M059J (cell line): ENCODE data around the gene FIS1. TPM values are rescaled to one million over a fixed set of nuclear protein-coding genes. Genes with fewer than 3 reads are reported as not detected.

Experiments used
- DNase-seq: peaks from one replicate; pipeline ENCODE4 v3.0.0-alpha.2; 2012; ENCODE audit warnings: low read depth
- total RNA-seq: library from RNA; depleted of rRNA; stranded (reverse); fragments of >200 nt; shearing (Covaris generic); gene quantifications from 2 replicates; pipeline ENCODE4 v1.2.3, GENCODE V29; 2014

Gene FIS1
- total RNA-seq, 1 experiment from 2014 or later, result 146 TPM

DNA sequence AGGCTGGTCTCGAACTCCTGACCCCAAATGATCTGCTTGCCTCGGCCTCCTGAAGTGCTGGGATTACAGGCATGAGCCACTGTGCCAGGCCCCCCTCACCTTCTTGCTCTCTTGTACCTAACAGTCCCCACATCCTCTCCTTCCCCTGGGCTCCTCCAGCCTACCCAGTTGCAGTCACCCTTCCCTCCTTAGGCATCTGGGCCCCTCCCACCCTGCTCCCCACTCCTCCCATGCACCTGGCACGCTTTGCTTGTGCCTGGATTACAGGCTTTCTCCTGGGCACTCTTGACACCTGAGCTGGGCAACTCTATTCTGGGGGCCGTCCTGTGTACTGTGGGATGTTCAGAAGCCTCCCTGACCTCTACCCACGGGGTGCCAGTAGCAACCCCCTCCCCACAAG is 10.2 kb downstream of the FIS1 start:
- DNase-seq, result no peak

DNA sequence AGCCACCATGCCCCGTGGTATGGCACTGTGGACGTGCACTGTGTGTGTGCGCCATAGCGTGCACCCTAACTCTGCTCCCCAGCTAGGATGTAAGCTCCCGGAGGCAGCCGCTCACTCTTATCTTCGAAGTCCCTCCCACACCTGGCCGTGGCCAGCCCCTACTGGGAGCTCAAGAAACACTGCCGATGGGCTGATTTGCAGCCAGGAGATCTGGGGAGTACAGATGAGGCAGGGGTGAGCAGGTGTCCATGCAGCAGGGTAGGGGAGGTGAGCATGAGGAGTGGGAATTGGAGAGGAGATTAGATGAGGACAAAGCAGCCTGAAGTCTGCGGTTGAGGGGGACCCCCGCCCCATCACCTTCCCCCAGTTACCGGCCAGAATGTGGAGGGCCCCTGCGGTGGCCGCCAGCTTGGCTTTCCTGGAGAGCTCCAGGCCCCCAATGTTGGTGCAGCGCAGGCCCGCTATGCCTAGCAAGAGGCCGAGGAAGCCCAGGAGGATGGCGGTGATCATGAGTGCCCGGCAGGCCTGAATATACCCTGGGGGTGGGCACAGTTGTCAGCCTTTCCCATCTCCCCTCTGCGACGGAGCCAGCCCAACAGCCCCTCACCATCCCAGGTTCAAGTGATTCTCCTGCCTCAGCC is 10.9 kb downstream of the FIS1 start:
- no peak for DNase-seq

DNA sequence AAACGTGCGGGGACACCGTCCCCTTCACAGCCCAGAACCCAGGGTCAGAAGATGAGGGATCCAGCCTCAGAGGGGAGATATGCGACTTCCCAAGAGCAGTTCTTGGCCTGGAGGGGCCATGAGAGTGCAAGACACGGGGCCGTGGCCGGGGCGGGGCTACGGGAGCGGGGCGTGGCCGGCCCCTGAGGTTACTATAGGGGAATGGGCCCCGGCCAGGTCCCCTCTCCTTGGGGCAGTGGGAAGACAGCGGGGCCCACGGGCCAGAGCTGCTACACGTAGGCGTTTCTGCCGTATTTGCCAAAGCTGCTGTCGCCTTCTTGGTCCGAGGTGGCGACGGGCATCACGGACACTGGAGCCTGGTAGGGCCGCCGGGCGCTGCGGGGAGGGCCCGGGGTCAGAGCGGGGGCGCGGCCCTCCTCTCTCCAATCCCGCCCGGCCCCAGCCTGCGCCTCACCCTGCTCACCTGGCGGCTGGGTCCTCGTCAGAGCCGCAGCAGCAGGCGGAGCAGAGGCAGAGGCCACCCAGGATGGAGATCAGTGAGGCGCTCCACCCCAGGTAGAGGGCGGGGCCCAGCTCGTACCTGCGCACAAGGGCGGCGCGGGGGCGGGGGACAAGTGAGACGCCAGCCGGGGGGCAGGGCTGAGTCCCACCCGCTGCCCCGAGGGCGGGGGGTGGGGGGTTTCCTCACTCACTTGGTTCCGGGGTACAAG is 12.6 kb downstream of the FIS1 start:
- no peak for DNase-seq

DNA sequence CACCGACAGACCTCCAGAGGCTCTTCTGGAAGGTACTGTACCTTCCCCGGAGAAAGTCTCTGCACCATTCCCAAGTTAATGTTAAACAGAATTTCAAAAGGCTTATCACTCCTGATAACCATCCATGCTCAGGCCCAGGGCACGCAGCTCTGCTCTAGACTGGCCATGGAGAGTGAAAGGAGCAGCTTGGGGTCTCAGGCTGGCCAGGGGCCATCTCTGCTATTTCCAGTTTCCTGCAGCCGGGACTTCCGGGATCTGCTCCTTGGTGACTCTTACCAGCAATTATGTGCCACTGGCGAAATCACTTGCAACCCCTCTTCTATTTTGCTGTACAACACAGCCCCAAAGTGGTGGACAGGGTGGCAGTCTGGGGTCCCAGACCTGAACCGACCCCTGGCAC is 13.2 kb downstream of the FIS1 start:
- no peak for DNase-seq

DNA sequence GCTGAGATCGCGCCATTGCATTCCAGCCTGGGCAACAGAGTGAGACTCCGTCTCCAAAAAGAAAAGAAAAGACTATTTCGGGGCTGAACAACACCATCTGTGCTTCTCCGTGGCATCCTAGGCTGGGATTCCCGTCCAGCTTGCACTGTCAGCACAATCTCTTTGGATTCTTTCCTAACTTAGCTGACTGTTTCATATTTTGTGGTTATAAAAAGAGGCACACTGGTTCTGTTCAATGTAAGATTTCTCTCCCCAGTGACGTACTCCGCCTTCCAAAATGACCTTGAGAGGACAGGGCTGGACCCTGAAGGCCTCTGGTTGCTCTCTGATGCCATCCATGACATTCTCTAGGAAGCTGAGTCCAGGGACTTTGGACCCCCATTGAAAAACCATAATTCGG is 18.2 kb downstream of the FIS1 start:
- no peak for DNase-seq

DNA sequence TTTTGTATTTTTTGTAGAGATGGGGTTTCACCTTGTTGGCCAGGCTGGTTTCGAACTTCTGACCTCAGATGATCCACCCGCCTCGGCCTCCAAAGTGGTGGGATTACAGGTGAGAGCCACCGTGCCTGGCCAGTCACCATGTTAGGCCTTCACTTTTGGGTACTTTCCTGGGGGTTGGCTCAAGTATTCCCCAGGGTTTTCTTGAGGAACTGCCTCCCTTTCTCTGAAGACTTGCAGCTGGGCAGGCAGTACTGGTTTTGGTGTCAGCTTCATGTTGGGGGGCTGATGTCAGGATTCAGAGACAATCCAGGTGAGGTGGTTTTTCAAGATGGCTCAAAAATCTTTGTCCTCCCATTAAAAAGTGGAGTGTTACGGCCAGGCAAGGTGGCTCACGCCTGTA is 19.2 kb downstream of the FIS1 start:
- DNase-seq, result no peak

DNA sequence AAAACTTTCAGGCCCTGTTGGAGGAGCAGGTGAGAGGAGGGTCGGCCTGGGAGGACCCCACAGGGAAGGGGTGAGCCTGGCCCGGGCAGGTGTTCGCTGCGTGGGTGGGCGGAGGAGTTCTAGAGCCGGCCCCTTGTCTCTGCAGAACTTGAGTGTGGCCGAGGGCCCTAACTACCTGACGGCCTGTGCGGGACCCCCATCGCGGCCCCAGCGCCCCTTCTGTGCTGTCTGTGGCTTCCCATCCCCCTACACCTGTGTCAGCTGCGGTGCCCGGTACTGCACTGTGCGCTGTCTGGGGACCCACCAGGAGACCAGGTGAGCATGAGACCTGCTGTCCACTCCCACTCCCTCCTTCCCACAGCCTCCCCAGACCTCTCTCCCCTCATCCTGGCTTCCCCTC is 21.4 kb downstream of the FIS1 start:
- DNase-seq, result no peak

DNA sequence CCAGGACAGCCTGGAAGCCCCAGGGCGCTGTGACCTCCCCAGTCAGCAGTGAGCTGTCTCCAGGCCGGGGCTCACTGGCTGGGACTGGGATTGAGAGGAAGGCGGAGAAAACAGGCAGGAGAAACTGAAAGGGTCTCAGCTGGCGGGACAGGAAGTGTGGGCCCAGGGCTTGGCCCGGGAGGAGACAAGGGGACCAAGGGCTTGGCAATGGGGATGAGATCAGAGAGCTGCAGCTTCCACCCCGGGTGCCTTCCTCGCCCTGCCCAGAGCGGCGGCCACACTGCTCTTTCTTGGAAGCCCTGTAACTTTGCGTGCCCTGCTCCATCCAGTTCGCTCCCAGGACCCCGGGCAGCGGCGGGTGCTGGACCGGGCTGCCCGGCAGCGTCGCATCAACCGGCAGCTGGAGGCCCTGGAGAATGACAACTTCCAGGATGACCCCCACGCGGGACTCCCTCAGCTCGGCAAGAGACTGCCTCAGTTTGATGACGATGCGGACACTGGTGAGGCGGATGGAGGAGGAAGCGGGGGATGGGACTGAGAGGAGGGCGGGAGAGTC is 22.5 kb downstream of the FIS1 start:
- DNase-seq, result no peak

DNA sequence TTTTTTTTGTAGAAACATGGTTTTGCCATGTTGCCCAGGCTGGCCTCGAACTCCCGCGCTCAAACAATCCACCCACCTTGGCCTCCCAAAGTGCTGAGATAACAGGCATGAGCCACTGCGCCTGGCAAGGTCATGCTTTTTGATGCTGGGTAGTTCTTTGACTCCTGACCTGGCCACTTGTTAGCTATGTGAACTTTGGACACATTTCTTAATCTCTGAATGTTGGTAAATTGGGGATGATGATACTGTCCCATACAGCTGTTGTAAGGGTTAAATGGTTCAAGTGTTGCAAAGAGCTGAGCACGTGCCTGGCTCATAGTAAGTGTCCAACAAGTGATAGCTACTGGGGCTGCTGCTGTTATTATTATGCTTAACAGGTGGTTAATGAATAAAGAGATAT is 24.6 kb downstream of the FIS1 start:
- no peak for DNase-seq

DNA sequence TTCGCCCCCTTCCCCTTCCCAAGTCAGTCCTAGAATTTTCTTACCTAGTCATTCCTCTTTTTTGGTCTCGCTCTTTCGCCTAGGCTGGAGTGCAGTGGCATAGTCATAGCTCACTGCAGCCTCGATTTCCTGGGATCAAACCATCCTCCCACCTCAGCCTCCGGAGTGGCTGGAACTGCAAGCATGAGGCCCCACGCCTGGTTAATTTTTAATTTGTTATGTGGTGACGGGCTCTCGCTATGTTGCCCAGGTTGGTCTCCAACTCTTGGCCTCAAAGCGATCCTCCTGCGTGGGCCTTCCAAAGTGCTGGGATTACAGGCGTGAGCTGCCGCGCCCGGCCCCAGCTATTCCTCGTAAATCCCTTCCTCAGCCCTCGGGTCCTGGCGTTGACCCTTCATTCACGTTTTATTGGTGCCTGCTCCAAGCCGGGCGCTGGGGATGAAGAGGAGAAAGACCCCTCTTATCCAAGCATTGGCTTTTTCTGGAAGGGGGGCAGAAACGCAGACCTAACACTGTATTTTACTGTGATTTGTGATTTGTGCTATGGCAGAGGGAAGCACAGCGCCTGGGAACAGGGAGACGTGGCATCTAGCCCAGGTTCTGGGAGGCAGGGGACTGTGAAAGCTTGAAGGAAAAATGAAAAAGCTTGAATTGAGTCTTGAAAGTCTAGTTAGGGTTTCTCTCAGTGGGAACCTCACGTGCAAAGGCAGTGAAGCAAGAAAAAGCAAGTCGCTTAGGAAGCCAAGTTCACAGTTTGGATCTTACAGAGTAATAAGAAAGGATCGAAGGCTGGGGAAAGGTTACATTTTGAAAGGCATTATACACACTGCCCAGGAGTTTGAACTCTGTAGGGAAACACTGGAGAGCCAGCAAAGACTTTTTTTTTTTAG is 26.4 kb downstream of the FIS1 start:
- DNase-seq, result peak; percentile 20

DNA sequence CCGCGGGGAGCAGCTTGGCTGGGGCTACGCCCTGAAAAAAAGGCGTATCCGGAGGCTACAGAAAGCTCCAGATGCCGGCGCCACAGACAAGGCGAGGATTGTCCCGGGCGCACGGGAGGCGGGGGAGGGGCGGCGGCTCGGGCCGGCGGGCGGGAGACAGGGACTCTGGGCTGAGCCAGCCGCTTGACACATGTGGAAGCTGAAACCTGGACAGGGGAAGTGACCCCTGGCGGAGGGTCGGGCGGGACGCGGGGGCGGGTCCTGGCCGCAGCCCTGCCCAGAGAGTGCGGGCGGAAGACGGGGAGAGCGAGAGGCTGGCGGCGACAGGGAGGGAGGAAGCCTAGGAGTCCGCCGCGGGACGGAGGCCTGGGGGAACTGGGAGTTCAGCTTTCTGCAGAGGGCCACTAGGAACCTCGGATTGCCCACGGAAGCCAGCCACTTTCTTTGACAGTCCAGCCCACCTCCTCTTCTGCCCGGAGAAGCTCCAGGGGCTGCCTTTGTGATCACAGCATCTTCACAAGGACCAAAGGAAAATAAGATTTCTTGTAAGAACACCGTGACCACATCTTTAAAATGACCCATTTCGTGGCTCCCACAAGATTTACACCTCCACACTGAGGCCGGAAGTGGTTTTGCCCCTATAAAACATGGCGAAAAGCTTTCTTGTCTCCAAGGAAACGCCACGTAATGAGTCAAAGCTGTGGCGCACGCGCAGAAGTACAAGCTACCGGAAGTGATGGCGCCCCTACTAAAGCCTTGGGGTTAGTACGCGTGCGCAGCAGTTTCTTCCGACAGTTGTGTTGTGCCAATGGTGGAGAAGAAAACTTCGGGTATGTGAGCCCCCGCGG is 27.3 kb downstream of the FIS1 start, which contains the start of the genes PLOD3 and ZNHIT1:
TSS of gene PLOD3 (minus strand) at position 194 of the 848 bp plus-strand sequence. CDS start 307 bp downstream, outside the sequence.
TSS of gene ZNHIT1 (plus strand) at position 778 of the 848 bp plus-strand sequence. CDS start at position 809, 31 bp downstream.
- DNase-seq, result peak; percentile 99

DNA sequence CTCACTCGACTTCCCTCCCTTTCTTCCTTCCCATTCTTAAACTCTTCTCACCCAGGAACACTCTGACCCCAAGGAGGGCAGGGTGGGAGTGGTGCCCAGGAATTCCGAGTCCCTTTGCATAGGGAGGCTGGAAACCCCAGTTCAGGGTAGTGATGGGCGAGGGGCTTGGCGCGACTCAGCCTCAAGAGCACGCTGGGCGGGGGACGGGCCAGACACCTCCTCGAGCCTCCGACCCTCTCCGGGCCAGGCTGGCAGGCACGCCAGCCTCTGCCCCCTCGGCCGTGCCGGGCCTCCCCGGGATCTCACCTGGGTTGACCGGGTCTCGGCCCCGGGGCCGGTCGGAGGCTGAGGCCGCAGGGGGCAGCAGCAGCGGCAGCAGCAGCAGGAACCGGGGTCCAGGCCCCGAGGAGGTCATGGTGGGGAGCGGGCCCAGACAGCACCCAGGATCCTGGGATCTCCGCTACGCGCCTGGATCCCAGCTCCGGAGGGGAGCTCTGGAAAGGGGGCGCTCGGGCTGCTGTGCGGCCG is 28.0 kb downstream of the FIS1 start:
- DNase-seq, result peak; percentile 13

DNA sequence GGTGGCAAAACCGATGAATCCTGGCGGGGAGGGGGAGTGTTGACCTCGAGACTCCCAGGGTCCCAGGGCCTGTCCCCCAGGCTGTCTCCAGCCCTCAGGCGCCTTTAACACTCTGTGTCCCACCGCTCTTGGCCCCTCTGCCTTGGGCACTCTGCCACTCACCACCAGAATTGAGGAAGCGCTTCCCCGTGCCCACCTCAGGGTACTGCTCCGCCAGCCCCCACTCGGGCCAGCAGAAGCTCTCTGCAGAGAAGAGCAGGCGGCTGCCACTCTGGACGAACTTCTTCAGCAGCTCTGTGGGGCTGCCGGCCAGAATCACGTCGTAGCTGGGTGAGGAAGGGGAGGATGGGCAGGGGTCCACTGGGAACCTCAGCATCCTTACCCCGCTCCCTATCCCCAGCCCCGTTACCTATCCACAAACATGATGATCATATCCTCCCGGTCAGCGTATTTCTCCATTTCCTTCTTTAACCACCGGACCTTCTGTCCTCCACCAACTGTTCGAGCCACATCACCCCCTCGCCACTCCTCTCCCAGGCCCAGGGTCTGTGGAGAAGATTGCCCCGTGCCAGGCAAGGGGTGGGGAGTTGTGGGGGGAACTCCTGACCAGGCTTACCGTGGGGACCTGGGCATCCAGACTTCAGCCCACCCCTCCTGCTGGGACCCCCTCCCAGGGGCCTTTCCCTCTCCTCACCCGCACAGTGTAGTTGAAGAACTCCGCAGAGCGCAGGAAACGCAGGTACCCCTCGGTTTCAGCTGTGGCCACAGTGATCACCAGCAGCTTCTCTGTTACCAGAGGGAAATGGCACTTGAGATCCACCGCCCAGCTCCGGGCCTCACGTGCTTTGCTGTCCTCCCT is 28.7 kb downstream of the FIS1 start:
- no peak for DNase-seq

DNA sequence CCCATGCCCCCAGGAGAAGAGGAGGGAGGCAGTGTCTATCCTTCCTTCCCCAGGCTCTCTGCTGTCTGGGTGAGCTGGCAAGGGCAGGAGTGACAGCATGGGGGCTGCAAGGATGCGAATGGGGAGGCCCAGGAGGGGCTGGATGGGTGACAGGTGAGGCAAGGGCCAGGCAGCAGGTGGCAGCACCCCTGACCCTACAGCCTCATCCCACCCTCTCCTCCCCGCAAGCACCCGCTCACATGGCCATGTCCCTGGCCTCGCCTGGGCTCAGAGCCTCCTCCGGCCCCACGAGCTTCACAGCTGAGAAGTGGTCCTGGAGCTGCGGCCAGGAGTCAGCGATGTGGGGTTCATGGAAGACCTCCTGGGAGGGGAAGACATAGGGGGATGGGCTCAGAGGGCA is 32.9 kb downstream of the FIS1 start:
- DNase-seq, result no peak

DNA sequence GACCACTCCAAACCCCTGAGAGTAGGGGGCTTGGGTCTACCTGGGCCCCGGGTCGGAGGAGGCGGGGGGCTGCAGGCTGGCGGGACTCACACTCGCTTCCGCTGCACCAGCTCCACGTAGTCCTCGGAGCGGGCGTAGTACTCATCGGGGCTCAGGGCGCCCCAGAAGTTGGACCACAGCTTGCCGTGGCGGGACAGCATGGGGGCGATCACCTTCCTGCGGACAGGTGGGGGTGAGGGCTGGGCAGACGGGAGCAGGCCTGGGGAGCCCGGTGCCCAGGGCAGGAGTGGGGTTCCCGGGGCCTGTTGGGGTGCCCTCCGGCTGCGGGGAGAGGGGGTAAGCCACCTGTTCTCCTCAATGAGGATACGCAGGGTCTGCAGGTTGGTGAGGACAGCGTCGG is 33.4 kb downstream of the FIS1 start:
- DNase-seq, result no peak

DNA sequence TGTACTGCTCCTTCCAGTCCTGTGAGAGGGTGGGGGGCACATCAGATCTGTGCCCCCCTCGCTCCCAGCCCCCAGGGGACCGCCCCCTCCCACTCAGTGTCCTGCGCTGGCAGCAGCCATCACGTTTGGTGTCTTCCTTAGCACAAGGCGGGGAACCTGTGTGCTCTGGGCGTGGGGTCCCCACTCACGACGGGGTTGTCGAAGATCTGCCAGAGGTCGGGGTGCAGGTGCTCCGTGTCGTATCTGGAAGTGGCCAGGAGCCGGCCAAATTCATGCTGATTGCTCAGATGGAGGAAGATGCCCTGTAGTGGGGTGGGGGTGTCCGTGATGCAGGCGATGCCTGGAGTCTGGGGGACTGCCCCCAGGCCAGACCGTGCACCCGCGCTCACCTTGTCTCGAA is 34.7 kb downstream of the FIS1 start:
- DNase-seq, result no peak

DNA sequence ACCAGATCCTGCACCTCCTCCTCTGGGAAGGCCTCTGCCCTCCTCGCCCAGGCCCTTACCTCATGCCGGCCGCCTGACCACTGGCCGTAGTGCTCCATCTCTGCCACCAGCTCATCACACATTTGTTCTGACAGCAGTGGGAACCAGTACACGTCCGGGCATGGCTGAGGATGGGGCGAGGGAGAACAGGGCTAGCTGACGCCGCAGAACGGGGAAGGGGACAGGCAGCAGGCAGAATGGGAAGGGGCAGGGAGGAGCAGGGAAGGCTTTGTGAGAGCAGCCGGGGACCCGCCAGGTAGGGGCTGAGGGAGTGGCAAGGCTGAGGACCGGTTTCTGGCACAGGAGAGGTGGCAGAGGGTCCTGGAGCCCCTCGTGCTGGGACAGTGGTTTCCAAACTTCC is 36.1 kb downstream of the FIS1 start:
- DNase-seq, result no peak

DNA sequence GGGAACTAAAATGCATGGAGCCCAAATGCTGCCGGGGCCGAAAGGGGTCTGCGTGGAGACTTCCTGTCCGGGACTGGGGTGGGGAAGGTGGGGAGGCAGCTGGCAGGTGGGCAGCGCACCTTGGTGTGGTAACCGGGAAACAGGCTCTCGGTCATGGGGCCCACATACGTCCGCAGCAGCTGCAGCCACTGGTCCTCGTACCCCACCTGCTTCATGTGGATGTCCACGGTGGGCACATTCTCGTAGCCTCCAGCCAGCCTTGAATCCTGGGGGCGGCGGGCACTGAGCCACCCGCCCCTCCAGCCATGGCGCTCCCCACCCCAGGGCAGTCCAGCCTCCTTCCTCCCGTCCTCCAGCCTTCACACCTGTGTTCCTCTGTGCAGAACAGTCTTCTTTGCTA is 37.4 kb downstream of the FIS1 start:
- DNase-seq, result no peak

DNA sequence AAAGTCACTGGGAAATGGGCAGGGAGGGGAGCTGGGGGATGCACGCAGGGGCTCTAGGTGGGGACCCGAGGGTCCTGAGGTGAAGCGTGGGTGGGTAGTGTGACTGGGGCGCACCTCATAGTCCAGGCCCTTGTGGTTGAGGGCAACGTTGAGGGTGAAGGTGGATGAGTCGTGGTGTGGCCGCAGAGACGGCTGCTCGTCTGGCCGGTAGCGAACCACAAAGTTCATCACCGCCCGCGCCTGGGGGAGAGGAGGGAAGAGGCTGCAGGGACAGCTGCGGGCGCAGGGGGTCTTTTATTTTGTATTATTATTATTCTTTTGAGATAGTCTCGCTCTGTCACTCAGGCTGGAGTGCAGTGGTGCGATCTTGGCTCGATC is 38.2 kb downstream of the FIS1 start:
- DNase-seq, result peak; percentile 15
